BE2C (cell line): ENCODE data around the gene ZFP36.

Experiments
- DNase-seq: peaks from one replicate; pipeline ENCODE4 v3.0.0-alpha.2; 2020
- H3K27me3 ChIP-seq: fragments of 250-450 bp; sonication (Bioruptor Pico); 2 replicates; pipeline ENCODE4 v1.5.1; 2020; ENCODE audit warnings: mild to moderate bottlenecking
- H3K36me3 ChIP-seq: fragments of 250-450 bp; sonication (Bioruptor Pico); 2 replicates; pipeline ENCODE4 v1.5.1; 2020; ENCODE audit warnings: mild to moderate bottlenecking
- H3K4me1 ChIP-seq: fragments of 250-450 bp; sonication (Bioruptor Pico); 2 replicates; pipeline ENCODE4 v1.5.1; 2020
- H3K4me3 ChIP-seq: 2 replicates; pipeline ENCODE4 v1.5.1; 2011; ENCODE audit warnings: low read depth, low read length
- H3K9me3 ChIP-seq: fragments of 250-450 bp; sonication (Bioruptor Pico); 2 replicates; pipeline ENCODE4 v1.5.1; 2020
- TF ChIP-seq, protein P1 (sequence below): IDR thresholded peaks from 2 replicates; pipeline ENCODE4 v1.5.1; 2012; ENCODE audit warnings: mild to moderate bottlenecking, low read depth, low read length

The ZFP36 gene

DNA sequence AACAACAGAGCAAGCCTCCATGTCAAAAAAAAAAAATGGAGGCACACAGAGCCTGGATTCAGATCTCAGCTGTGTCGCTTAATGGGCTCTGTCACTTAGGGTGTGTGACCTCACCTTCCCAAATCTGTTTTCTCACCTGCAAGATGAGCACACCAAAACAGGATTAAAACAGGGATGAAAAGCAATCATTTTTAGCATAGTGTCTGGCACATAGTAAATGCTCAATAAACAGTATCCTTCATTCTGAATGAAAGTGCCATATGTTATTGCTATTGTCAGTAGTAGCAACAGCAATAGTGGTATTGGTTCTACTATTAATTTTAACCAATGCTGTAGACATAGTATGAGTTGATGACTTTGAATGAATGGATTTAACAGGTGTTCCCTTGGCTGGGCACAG, 41.1 kb upstream of the ZFP36 start:
- TF ChIP-seq, protein P1, sequence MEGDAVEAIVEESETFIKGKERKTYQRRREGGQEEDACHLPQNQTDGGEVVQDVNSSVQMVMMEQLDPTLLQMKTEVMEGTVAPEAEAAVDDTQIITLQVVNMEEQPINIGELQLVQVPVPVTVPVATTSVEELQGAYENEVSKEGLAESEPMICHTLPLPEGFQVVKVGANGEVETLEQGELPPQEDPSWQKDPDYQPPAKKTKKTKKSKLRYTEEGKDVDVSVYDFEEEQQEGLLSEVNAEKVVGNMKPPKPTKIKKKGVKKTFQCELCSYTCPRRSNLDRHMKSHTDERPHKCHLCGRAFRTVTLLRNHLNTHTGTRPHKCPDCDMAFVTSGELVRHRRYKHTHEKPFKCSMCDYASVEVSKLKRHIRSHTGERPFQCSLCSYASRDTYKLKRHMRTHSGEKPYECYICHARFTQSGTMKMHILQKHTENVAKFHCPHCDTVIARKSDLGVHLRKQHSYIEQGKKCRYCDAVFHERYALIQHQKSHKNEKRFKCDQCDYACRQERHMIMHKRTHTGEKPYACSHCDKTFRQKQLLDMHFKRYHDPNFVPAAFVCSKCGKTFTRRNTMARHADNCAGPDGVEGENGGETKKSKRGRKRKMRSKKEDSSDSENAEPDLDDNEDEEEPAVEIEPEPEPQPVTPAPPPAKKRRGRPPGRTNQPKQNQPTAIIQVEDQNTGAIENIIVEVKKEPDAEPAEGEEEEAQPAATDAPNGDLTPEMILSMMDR, result no peak
- no peak overlapping the region for H3K4me3 ChIP-seq
- H3K4me1 ChIP-seq, result no peaks in the 10 kb centered on the region
- H3K9me3 ChIP-seq, result no peaks in the 10 kb centered on the region
- H3K36me3 ChIP-seq, result peaks cover 36% of the 10 kb centered on the region
- no peak for DNase-seq
- H3K27me3 ChIP-seq, result no peaks in the 10 kb centered on the region

- Histone ChIP-seq H3K27me3 (no peaks in the 10 kb centered on the region), H3K4me3 (no peak overlapping the region), H3K9me3 (no peaks in the 10 kb centered on the region), H3K36me3 (peaks cover 42% of the 10 kb centered on the region), H3K4me1 (no peaks in the 10 kb centered on the region)
- TF ChIP-seq, protein P1, result no peak
- DNase-seq, result no peak
Measured at GRCh38 chr19:39369200-39369599, 37.4 kb upstream of the ZFP36 start.

- H3K27me3 ChIP-seq, result no peaks in the 10 kb centered on the region
- no peak for DNase-seq
- no peaks in the 10 kb centered on the region for H3K9me3 ChIP-seq
- H3K4me3 ChIP-seq, result no peak overlapping the region
- peaks cover 52% of the 10 kb centered on the region for H3K36me3 ChIP-seq
- H3K4me1 ChIP-seq, result no peaks in the 10 kb centered on the region
- TF ChIP-seq, protein P1, result no peak
Measured at GRCh38 chr19:39370735-39371134, 35.9 kb upstream of the ZFP36 start.

- TF ChIP-seq, protein P1, result no peak
- no peak for DNase-seq
- no peaks in the 10 kb centered on the region for H3K27me3 ChIP-seq
- no peak overlapping the region for H3K4me3 ChIP-seq
- H3K4me1 ChIP-seq, result no peaks in the 10 kb centered on the region
- peaks cover 63% of the 10 kb centered on the region for H3K36me3 ChIP-seq
- no peaks in the 10 kb centered on the region for H3K9me3 ChIP-seq
Measured at GRCh38 chr19:39372047-39372802, 34.4 kb upstream of the ZFP36 start.

DNA sequence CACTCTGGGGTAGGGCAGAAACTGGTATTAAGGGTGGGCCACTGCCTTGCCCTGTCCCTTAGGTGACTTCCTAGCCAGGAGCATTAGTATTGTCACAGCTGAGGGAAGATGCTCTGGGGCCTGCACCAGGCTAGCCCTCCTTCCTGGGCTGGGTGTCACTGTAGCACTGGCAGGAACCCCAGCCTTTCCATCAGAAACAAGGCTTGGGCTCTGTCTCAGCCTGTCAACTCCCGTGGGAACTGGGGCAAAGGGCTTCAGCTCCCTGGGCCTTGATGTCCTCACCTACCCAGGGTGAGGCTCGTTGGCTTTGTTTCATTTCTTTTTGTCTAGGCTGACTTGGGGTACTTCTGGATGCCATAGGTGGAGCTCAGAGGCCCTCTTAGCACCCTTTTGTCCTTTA, 33.7 kb upstream of the ZFP36 start:
- no peak overlapping the region for H3K4me3 ChIP-seq
- H3K36me3 ChIP-seq, result peaks cover 70% of the 10 kb centered on the region
- no peaks in the 10 kb centered on the region for H3K4me1 ChIP-seq
- H3K27me3 ChIP-seq, result no peaks in the 10 kb centered on the region
- no peak for DNase-seq
- TF ChIP-seq, protein P1, result no peak
- H3K9me3 ChIP-seq, result no peaks in the 10 kb centered on the region

DNA sequence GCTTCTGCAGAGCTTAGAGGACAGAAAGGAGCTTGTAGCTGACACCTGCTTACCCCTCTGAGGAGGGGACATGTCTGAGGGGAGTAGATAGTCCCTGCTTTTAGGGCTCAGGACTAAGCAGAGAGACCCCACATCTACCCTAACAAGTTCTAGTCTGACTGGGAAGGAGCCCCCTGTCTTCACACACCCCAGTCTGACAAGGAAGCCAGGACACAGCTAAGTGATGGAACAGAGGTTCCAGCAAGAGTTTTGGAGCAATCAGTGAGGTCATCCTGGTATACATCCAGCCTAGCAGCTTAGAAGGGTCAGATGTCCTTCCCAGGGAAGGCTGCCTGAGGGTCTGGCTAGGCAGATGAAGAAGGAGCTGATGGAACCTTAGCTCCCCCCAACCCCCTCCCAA, 30.7 kb upstream of the ZFP36 start:
- no peaks in the 10 kb centered on the region for H3K4me1 ChIP-seq

More for the DNA sequence above, 30.7 kb upstream of the ZFP36 start:
- TF ChIP-seq, protein P1, result no peak
- no peaks in the 10 kb centered on the region for H3K27me3 ChIP-seq
- no peaks in the 10 kb centered on the region for H3K9me3 ChIP-seq
- no peak for DNase-seq
- H3K4me3 ChIP-seq, result no peak overlapping the region
- peaks cover 64% of the 10 kb centered on the region for H3K36me3 ChIP-seq
